Neural cell (in vitro differentiated cells): ENCODE measurements around the gene WASF3. TPM values are rescaled to one million over a fixed set of nuclear protein-coding genes. Genes with fewer than 3 reads are reported as not detected.

Source experiments
- H2AFZ ChIP-seq: fragments of 200-600, 300-800 bp; sonication (generic), shearing (Covaris generic); 2 replicates; pipeline ENCODE4 v1.6.0; 2014; ENCODE audit warnings: low read depth, mild to moderate bottlenecking, antibody characterized with exemption, low read length, moderate library complexity
- H3F3A ChIP-seq: fragments of 200-600 bp; shearing (Covaris generic); 2 replicates; pipeline ENCODE4 v1.6.1; 2016; ENCODE audit warnings: mild to moderate bottlenecking, moderate library complexity, mixed read lengths, antibody characterized with exemption, low read length; ENCODE audit not compliant: insufficient read depth, poor library complexity, severe bottlenecking
- H3K27ac ChIP-seq: fragments of 200-600, 300-800 bp; sonication (generic), shearing (Covaris generic); 2 replicates; pipeline ENCODE4 v1.5.1; 2014; ENCODE audit warnings: mild to moderate bottlenecking, low read length, moderate library complexity
- H3K27me3 ChIP-seq: fragments of 300-800, 200-600 bp; sonication (generic), shearing (Covaris generic); 2 replicates; pipeline ENCODE4 v1.6.0; 2014; ENCODE audit warnings: mild to moderate bottlenecking, low read depth, low read length, moderate library complexity; ENCODE audit not compliant: insufficient read depth
- H3K36me3 ChIP-seq: fragments of 300-800, 200-600 bp; sonication (generic), shearing (Covaris generic); 2 replicates; pipeline ENCODE4 v1.5.1; 2014; ENCODE audit warnings: mild to moderate bottlenecking, antibody characterized with exemption, low read length, moderate library complexity; ENCODE audit not compliant: insufficient read depth
- H3K4me2 ChIP-seq: fragments of 300-800, 200-600 bp; sonication (generic), shearing (Covaris generic); 2 replicates; pipeline ENCODE4 v1.6.0; 2014; ENCODE audit warnings: mild to moderate bottlenecking, low read length
- H3K4me3 ChIP-seq: fragments of 300-800, 200-600 bp; sonication (generic), shearing (Covaris generic); 2 replicates; pipeline ENCODE4 v1.5.1; 2014; ENCODE audit warnings: mild to moderate bottlenecking, low read length, moderate library complexity
- H3K79me2 ChIP-seq: fragments of 200-600 bp; shearing (Covaris generic); replicated peaks from 2 replicates; pipeline ENCODE4 v1.6.0; 2014; ENCODE audit warnings: mild to moderate bottlenecking, low read length, moderate library complexity; ENCODE audit not compliant: insufficient read depth
- H3K9ac ChIP-seq: fragments of 300-800, 200-600 bp; sonication (generic), shearing (Covaris generic); 2 replicates; pipeline ENCODE4 v1.6.1; 2016; ENCODE audit warnings: mild to moderate bottlenecking, low read length, mixed read lengths
- H3K9me2 ChIP-seq: fragments of 200-600 bp; shearing (Covaris generic); 2 replicates; pipeline ENCODE4 v1.6.1; 2016; ENCODE audit warnings: mild to moderate bottlenecking, low read length, mixed read lengths; ENCODE audit not compliant: insufficient read depth
- H3K9me3 ChIP-seq: fragments of 200-600, 300-800 bp; sonication (generic), shearing (Covaris generic); 2 replicates; pipeline ENCODE4 v1.6.1; 2016; ENCODE audit warnings: mild to moderate bottlenecking, mixed run types, low read length, moderate library complexity, mixed read lengths
- H4K20me1 ChIP-seq: fragments of 200-600 bp; shearing (Covaris generic); 2 replicates; pipeline ENCODE4 v1.6.1; 2016; ENCODE audit warnings: mild to moderate bottlenecking, mixed run types; ENCODE audit not compliant: insufficient read depth
- CTCF ChIP-seq: fragments of 450-650 bp; IDR thresholded peaks from 2 replicates; pipeline ENCODE4 v1.5.1; 2014; ENCODE audit warnings: antibody characterized with exemption, mild to moderate bottlenecking, moderate library complexity; ENCODE audit not compliant: poor library complexity, severe bottlenecking
- EP300 ChIP-seq: fragments of 450-650 bp; conservative IDR thresholded peaks from 2 replicates; pipeline ENCODE4 v1.6.1; 2014; ENCODE audit warnings: antibody characterized with exemption, mild to moderate bottlenecking, moderate library complexity; ENCODE audit not compliant: poor library complexity, severe bottlenecking
- EZH2 ChIP-seq: fragments of 200-600, 300-800 bp; shearing (Covaris generic), sonication (generic); IDR thresholded peaks from 2 replicates; pipeline ENCODE4 v1.6.1; 2014; ENCODE audit warnings: antibody characterized with exemption, low read length, borderline replicate concordance, mild to moderate bottlenecking; ENCODE audit not compliant: insufficient read depth, poor library complexity, severe bottlenecking
- MXI1 ChIP-seq: fragments of 450-650 bp; conservative IDR thresholded peaks from 2 replicates; pipeline ENCODE4 v1.6.1; 2014; ENCODE audit warnings: antibody characterized with exemption, mild to moderate bottlenecking; ENCODE audit not compliant: poor library complexity, severe bottlenecking
- RAD21 ChIP-seq: fragments of 450-650 bp; conservative IDR thresholded peaks from 2 replicates; pipeline ENCODE4 v1.6.1; 2014; ENCODE audit warnings: antibody characterized with exemption, mild to moderate bottlenecking, moderate library complexity
- REST ChIP-seq: IDR thresholded peaks from 2 replicates; pipeline ENCODE4 v1.6.1; 2012; ENCODE audit warnings: borderline replicate concordance
- TAF1 ChIP-seq: IDR thresholded peaks from 2 replicates; pipeline ENCODE4 v1.6.1; 2012; ENCODE audit warnings: low read depth
- polyA plus RNA-seq: library from polyadenylated mRNA; depleted of rRNA; stranded (reverse); fragments of >200 nt; gene quantifications from 2 replicates; pipeline ENCODE4 v1.2.3, GENCODE V29; 2014

Gene WASF3
- polyA plus RNA-seq, 1 donor from 2014 or later, result 44.5 TPM

GRCh38 chr13:26718146-26718545, 160.7 kb downstream of the WASF3 start:
- Histone ChIP-seq H3K27me3 (no peaks in the 10 kb centered on the region), H3F3A (no peaks in the 10 kb centered on the region), H3K36me3 (no peaks in the 10 kb centered on the region), H3K9ac (no peak overlapping the region), H3K4me2 (no peak overlapping the region), H3K79me2 (no peaks in the 10 kb centered on the region), H3K9me2 (no peaks in the 10 kb centered on the region), H3K9me3 (no peaks in the 10 kb centered on the region), H3K4me3 (no peak overlapping the region), H3K27ac (no peak overlapping the region), H2AFZ (no peak overlapping the region), H4K20me1 (no peaks in the 10 kb centered on the region)
- no peak for TF ChIP-seq REST
- no peak for TF ChIP-seq MXI1
- no peak for TF ChIP-seq TAF1

GRCh38 chr13:26718872-26719271, 161.4 kb downstream of the WASF3 start:
- Histone ChIP-seq H3K36me3 (no peaks in the 10 kb centered on the region), H4K20me1 (no peaks in the 10 kb centered on the region), H2AFZ (no peak overlapping the region), H3K27ac (no peak overlapping the region), H3K9ac (no peak overlapping the region), H3F3A (no peaks in the 10 kb centered on the region), H3K27me3 (no peaks in the 10 kb centered on the region), H3K4me2 (no peak overlapping the region), H3K9me2 (no peaks in the 10 kb centered on the region), H3K79me2 (no peaks in the 10 kb centered on the region), H3K4me3 (no peak overlapping the region), H3K9me3 (no peaks in the 10 kb centered on the region)
- TF ChIP-seq EP300, result no peak
- TF ChIP-seq RAD21, result no peak

- Histone ChIP-seq H3F3A (no peaks in the 10 kb centered on the region), H3K79me2 (no peaks in the 10 kb centered on the region), H3K4me3 (no peak overlapping the region), H3K9ac (no peak overlapping the region), H2AFZ (no peak overlapping the region), H3K36me3 (no peaks in the 10 kb centered on the region), H4K20me1 (no peaks in the 10 kb centered on the region), H3K27ac (no peak overlapping the region), H3K9me2 (no peaks in the 10 kb centered on the region), H3K4me2 (no peak overlapping the region), H3K9me3 (no peaks in the 10 kb centered on the region), H3K27me3 (no peaks in the 10 kb centered on the region)
- TF ChIP-seq EZH2, result no peak
- no peak for TF ChIP-seq MXI1
- no peak for TF ChIP-seq CTCF
- no peak for TF ChIP-seq TAF1
- no peak for TF ChIP-seq EP300
Observed at GRCh38 chr13:26719356-26719945, 162.0 kb downstream of the WASF3 start.
